PC-3 (cell line): ENCODE measurements around the gene ISG20L2.

Source experiments
- EZH2 ChIP-seq: fragments of 300-600 bp; sonication (generic); IDR thresholded peaks from one replicate; pipeline ENCODE4 v1.6.1; 2017; ENCODE audit warnings: antibody characterized with exemption, mild to moderate bottlenecking, low read length; ENCODE audit not compliant: unreplicated experiment
- EZH2phosphoT487 ChIP-seq: fragments of 300-600 bp; sonication (generic); IDR thresholded peaks from 2 replicates; pipeline ENCODE4 v1.6.1; 2018; ENCODE audit warnings: mild to moderate bottlenecking, antibody characterized with exemption, low read length, borderline replicate concordance
- TF ChIP-seq, protein P1 (sequence below): fragments of 300-600 bp; sonication (generic); conservative IDR thresholded peaks from 2 replicates; pipeline ENCODE4 v1.5.1; 2017; ENCODE audit warnings: antibody characterized with exemption, low read depth, mild to moderate bottlenecking, low read length

DNA sequence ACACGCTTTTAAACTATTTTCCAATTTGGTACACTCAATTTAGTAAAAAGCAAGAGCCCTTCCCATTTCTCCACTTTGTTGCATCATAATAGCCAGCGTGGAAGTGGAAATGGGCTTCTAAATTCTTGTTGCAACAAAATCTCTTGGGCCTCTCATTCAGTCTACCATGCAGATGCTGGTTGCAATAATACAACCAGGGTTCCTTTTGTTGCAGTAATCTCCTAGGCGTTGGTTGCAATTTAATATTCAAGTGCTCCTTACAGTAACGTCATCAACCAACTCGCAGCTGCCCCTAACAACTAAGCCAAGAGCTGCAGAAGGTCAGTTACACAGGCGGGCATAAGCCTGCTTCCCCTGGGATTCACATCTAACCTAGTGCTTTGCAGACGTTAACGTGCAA is 25.7 kb upstream of the ISG20L2 start:
- TF ChIP-seq, protein P1, sequence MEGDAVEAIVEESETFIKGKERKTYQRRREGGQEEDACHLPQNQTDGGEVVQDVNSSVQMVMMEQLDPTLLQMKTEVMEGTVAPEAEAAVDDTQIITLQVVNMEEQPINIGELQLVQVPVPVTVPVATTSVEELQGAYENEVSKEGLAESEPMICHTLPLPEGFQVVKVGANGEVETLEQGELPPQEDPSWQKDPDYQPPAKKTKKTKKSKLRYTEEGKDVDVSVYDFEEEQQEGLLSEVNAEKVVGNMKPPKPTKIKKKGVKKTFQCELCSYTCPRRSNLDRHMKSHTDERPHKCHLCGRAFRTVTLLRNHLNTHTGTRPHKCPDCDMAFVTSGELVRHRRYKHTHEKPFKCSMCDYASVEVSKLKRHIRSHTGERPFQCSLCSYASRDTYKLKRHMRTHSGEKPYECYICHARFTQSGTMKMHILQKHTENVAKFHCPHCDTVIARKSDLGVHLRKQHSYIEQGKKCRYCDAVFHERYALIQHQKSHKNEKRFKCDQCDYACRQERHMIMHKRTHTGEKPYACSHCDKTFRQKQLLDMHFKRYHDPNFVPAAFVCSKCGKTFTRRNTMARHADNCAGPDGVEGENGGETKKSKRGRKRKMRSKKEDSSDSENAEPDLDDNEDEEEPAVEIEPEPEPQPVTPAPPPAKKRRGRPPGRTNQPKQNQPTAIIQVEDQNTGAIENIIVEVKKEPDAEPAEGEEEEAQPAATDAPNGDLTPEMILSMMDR = no peak
- no peak for TF ChIP-seq EZH2
- no peak for TF ChIP-seq EZH2phosphoT487
